ENCODE measurements around the gene ERC2.

The ERC2 gene

DNA sequence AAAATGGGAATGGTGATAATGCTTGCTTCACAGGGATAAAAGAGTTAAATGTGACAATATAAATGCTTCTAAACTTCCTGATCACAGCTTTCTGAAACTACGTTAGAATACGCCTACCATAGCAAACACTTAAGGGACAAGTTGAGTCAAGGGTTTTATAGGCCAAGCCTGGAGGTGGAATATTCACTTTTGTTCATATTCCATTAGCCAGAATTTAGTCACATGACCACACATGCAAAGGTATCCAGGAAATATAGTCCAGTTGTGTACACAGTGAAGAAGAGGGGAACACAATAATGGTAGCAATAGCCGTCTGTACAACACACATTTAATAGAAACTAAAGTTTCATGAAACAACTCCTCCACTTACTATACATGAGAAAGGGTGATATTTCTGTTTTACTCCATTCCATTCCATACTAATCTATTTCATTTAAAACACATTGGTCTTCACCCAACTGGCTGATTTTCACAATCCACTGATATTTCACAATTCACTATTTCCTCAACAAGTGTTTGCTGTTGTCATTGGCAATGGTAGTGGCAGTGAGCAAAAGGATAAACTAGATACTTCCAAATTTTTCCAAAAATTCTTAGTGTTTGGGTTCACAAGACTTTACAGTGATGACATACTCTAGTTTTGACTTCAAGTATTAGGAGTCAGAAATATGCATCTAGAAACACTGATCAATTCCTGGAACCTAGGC is 270.9 kb downstream of the ERC2 start:
- H3K27ac ChIP-seq (ENCODE audit: low read depth, low read length, severe bottlenecking): no peak overlapping the region
- H3K9me3 ChIP-seq (ENCODE audit: control insufficient read depth, low read length): no peaks in the 10 kb centered on the region
- no peaks in the 10 kb centered on the region for H3K4me1 ChIP-seq (ENCODE audit: control insufficient read depth, insufficient read depth, low read length, poor library complexity, severe bottlenecking)
- no peaks in the 10 kb centered on the region for H3K36me3 ChIP-seq (ENCODE audit: control insufficient read depth, insufficient read depth, low read length)
- H3K4me3 ChIP-seq (ENCODE audit: extremely low read depth, insufficient read depth, low read length, poor library complexity, severe bottlenecking): no peak overlapping the region
- WGBS, 2 experiments (ENCODE audit: insufficient coverage in 2 of 2): 100% methylated on average over 2 of the region's 3 CpGs; no CpG with 5 or more reads in 1 of the 2 experiments

DNA sequence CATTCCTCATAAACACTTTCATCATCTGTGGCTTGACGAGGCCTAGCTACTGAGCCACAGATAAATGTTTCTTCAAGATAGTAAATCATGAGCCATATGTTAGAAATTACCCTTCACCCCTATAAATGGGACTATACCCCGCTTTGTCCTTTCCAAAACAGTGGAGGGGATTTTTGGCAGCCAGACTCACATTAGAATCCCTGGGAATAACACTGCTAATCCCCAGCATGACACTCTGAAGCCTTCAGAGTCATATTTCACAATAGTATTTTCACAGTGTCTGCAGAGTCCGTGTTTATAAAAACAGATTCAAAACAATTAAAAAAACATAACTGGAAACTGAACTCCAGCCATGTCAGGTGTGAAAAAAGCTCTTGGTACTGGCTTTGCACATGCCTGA is 271.6 kb downstream of the ERC2 start:
- no peaks in the 10 kb centered on the region for H3K9me3 ChIP-seq (ENCODE audit: control insufficient read depth, low read length)
- 61 to 100% methylated on average over 2 to 3 of the region's 3 CpGs for WGBS, 2 experiments (ENCODE audit: insufficient coverage in 2 of 2)
- no peaks in the 10 kb centered on the region for H3K36me3 ChIP-seq (ENCODE audit: control insufficient read depth, insufficient read depth, low read length)
- no peaks in the 10 kb centered on the region for H3K4me1 ChIP-seq (ENCODE audit: control insufficient read depth, insufficient read depth, low read length, poor library complexity, severe bottlenecking)
- no peak overlapping the region for H3K27ac ChIP-seq (ENCODE audit: low read depth, low read length, severe bottlenecking)
- no peak overlapping the region for H3K4me3 ChIP-seq (ENCODE audit: extremely low read depth, insufficient read depth, low read length, poor library complexity, severe bottlenecking)

DNA sequence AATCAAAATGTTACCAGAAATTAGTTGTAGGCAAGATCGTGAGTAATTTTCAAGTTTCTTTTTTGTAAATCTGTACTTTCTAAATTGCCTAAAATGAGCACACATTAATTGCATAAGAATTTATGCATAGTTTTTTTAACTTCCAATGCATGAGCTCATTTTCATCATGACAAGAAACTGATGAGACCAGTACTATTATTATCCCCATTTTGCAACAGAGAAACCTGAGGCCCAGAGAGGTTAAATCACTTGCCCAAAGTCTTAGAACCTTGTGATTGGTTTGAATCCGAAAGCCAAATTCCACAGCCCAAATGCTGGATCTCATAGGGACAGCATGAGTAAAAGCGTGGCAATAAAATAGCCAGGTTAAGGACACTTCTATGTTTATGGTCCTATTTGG is 274.7 kb downstream of the ERC2 start:
- no peak overlapping the region for H3K27ac ChIP-seq (ENCODE audit: low read depth, low read length, severe bottlenecking)
- no peaks in the 10 kb centered on the region for H3K36me3 ChIP-seq (ENCODE audit: control insufficient read depth, insufficient read depth, low read length)
- no peaks in the 10 kb centered on the region for H3K9me3 ChIP-seq (ENCODE audit: control insufficient read depth, low read length)
- 94 to 100% methylated on average over 2 of the region's 3 CpGs for WGBS, 2 experiments (ENCODE audit: insufficient coverage in 2 of 2)
- no peak overlapping the region for H3K4me3 ChIP-seq (ENCODE audit: extremely low read depth, insufficient read depth, low read length, poor library complexity, severe bottlenecking)
- H3K4me1 ChIP-seq (ENCODE audit: control insufficient read depth, insufficient read depth, low read length, poor library complexity, severe bottlenecking): no peaks in the 10 kb centered on the region

DNA sequence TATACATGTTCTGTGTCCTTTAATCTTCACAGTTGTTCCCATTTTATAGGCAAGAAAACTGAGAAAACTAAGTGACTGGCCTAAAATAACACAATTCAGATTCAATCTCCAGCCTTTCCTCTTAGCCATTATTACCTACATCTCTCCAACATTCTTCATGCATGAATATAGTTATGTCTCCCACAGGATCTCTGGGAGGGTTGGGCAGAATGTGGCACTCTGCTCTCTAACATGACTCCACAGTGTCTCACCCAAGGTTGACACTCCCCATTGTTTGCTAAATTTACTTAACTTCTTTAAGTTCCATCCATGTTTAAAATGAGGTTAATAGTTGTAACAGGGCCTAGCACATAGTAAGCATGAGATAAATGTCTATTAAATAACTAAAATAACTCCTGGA is 276.3 kb downstream of the ERC2 start:
- no peak overlapping the region for H3K27ac ChIP-seq (ENCODE audit: low read depth, low read length, severe bottlenecking)
- H3K4me3 ChIP-seq (ENCODE audit: extremely low read depth, insufficient read depth, low read length, poor library complexity, severe bottlenecking): no peak overlapping the region
- H3K4me1 ChIP-seq (ENCODE audit: control insufficient read depth, insufficient read depth, low read length, poor library complexity, severe bottlenecking): no peaks in the 10 kb centered on the region
- no peaks in the 10 kb centered on the region for H3K9me3 ChIP-seq (ENCODE audit: control insufficient read depth, low read length)
- H3K36me3 ChIP-seq (ENCODE audit: control insufficient read depth, insufficient read depth, low read length): no peaks in the 10 kb centered on the region

DNA sequence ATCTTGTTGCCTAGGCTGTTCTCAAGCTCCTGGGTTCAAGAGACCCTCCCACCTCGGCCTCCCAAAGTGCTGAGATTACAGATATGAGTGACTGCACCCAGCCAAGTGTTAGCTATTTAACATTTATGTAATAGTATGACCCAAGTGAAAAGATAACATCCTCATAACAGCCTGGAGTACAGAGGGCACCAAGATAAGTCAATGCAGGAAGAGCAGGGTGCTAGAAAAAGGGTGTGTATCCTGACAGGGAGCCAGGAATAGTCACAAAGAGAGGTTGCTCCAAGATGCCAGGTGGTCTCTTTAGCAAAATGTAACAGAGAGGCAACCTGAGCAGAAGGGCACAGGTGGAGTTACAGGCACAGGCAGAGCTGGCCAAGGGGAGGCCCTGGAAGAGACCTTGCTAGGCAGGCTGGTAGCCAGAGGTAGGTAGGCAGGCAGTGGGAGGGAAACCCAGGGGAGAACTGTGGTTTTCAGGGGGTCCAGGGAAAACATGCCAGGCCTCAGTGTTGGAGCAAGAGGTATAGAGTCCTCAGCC is 277.4 kb downstream of the ERC2 start:
- no peaks in the 10 kb centered on the region for H3K9me3 ChIP-seq (ENCODE audit: control insufficient read depth, low read length)
- no CpG with 5 or more reads among the region's 1 CpG for WGBS, 2 experiments (ENCODE audit: insufficient coverage in 2 of 2)
- H3K4me3 ChIP-seq (ENCODE audit: extremely low read depth, insufficient read depth, low read length, poor library complexity, severe bottlenecking): no peak overlapping the region
- H3K4me1 ChIP-seq (ENCODE audit: control insufficient read depth, insufficient read depth, low read length, poor library complexity, severe bottlenecking): no peaks in the 10 kb centered on the region
- H3K27ac ChIP-seq (ENCODE audit: low read depth, low read length, severe bottlenecking): no peak overlapping the region
- no peaks in the 10 kb centered on the region for H3K36me3 ChIP-seq (ENCODE audit: control insufficient read depth, insufficient read depth, low read length)

DNA sequence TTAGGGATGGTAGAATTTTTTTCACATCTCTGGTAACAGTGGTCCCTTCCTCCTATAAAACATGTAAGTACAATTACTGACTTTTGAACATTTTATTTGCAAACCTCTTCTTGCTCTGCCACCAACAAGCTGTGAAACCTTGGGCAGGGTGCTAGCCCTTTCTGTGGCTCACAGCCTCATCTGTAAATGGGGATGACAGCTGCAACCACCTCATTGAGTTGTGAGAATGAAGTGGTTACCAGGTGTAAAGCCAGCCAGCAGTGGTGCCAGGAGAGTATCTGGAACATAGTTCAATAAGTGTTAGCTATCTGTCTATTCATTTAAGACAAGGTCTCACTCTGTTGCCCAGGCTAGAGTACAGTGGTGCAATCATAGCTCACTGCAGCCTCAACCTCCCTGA is 278.1 kb downstream of the ERC2 start:
- Histone ChIP-seq H3K27ac (ENCODE audit: low read depth, low read length, severe bottlenecking) (no peak overlapping the region), H3K4me1 (ENCODE audit: control insufficient read depth, insufficient read depth, low read length, poor library complexity, severe bottlenecking) (no peaks in the 10 kb centered on the region), H3K9me3 (ENCODE audit: control insufficient read depth, low read length) (no peaks in the 10 kb centered on the region), H3K4me3 (ENCODE audit: extremely low read depth, insufficient read depth, low read length, poor library complexity, severe bottlenecking) (no peak overlapping the region), H3K36me3 (ENCODE audit: control insufficient read depth, insufficient read depth, low read length) (no peaks in the 10 kb centered on the region)

DNA sequence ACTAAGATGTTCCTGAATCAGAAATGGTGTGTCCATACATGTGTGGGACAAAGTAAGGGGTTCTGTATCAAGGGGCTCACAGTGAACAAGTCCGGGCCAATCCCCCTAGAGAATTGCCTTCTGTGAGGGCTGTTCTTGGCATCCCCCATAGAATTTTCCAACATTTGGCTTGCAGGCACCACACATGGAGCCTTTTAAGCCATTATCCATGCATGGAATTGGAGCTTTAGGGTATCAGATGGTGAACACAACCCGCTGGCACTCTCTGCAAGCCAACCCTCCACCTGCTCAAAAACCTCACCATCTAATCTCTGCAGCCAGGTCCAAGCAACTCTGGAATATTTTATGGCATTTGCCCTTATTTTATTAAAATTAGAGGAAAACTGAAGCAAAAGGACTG is 278.7 kb downstream of the ERC2 start:
- Histone ChIP-seq H3K9me3 (ENCODE audit: control insufficient read depth, low read length) (no peaks in the 10 kb centered on the region), H3K4me3 (ENCODE audit: extremely low read depth, insufficient read depth, low read length, poor library complexity, severe bottlenecking) (no peak overlapping the region), H3K27ac (ENCODE audit: low read depth, low read length, severe bottlenecking) (no peak overlapping the region), H3K4me1 (ENCODE audit: control insufficient read depth, insufficient read depth, low read length, poor library complexity, severe bottlenecking) (no peaks in the 10 kb centered on the region), H3K36me3 (ENCODE audit: control insufficient read depth, insufficient read depth, low read length) (no peaks in the 10 kb centered on the region)
- no CpG with 5 or more reads among the region's 2 CpGs for WGBS, 2 experiments (ENCODE audit: insufficient coverage in 2 of 2)

DNA sequence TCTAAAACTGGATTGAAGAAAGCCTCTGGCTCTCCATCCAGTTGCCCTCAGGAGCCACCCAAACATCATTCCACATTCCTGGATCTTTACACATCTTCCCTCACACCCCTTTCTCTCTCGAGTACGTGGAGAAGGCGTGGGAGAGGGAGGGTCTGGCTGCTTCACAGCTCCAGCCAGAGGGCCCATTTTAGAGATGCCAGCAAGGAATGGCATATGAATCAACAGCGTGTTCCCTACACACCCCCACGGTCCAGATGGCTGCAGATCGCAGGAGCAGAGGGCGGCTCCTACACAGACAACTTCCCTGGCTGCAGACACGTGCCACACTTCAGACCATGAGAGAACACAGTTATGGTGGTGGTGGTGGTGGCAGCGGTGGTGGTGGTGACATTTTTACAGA is 280.1 kb downstream of the ERC2 start:
- 80 to 97% methylated on average over 1 to 5 of the region's 9 CpGs for WGBS, 2 experiments (ENCODE audit: insufficient coverage in 2 of 2)
- no peaks in the 10 kb centered on the region for H3K36me3 ChIP-seq (ENCODE audit: control insufficient read depth, insufficient read depth, low read length)
- H3K9me3 ChIP-seq (ENCODE audit: control insufficient read depth, low read length): no peaks in the 10 kb centered on the region
- H3K4me1 ChIP-seq (ENCODE audit: control insufficient read depth, insufficient read depth, low read length, poor library complexity, severe bottlenecking): no peaks in the 10 kb centered on the region
- no peak overlapping the region for H3K4me3 ChIP-seq (ENCODE audit: extremely low read depth, insufficient read depth, low read length, poor library complexity, severe bottlenecking)
- H3K27ac ChIP-seq (ENCODE audit: low read depth, low read length, severe bottlenecking): no peak overlapping the region

DNA sequence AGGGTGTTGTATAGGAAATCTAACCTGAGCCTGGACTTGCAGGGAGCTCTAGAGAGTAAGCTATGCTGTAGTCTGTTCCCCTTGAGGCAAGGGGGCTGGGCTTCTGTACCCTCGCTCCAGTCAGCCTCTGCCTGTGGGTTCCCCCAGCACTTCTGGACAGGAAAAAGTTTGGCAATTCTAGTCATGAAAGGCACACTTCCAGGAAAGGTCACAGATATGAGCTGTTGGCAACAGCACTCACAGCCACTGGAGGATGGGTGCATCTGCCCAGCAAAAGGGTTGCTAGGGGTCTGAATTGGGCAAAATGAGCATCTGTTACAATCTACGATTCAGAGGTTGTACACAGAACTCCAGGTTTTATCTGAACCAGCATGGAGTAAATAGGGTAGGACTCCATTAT is 281.2 kb downstream of the ERC2 start:
- no peaks in the 10 kb centered on the region for H3K36me3 ChIP-seq (ENCODE audit: control insufficient read depth, insufficient read depth, low read length)
- H3K27ac ChIP-seq (ENCODE audit: low read depth, low read length, severe bottlenecking): no peak overlapping the region
- no peaks in the 10 kb centered on the region for H3K9me3 ChIP-seq (ENCODE audit: control insufficient read depth, low read length)
- H3K4me3 ChIP-seq (ENCODE audit: extremely low read depth, insufficient read depth, low read length, poor library complexity, severe bottlenecking): no peak overlapping the region
- no peaks in the 10 kb centered on the region for H3K4me1 ChIP-seq (ENCODE audit: control insufficient read depth, insufficient read depth, low read length, poor library complexity, severe bottlenecking)
- 94 to 100% methylated on average over 2 of the region's 2 CpGs for WGBS, 2 experiments (ENCODE audit: insufficient coverage in 2 of 2)

DNA sequence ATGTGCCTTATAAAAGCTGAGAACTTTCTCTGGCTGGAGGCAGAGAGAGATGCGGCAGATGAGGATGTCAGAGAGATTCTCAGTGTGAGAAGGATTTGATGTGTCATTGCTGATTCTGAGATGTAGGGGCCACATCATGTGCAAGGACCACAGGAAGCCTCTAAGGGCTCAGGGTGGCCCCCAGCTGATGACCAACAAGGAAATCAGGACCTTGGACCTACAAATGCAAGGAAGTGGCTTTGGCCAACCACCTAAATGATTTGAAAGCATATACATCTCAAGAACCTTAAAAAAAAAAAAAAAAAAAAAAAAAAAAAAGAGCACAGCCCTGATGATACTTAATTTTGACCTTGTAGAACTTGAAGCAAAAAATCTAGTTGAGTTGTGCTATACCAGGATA is 282.4 kb downstream of the ERC2 start:
- Histone ChIP-seq H3K9me3 (ENCODE audit: control insufficient read depth, low read length) (no peaks in the 10 kb centered on the region), H3K4me3 (ENCODE audit: extremely low read depth, insufficient read depth, low read length, poor library complexity, severe bottlenecking) (no peak overlapping the region), H3K36me3 (ENCODE audit: control insufficient read depth, insufficient read depth, low read length) (no peaks in the 10 kb centered on the region), H3K4me1 (ENCODE audit: control insufficient read depth, insufficient read depth, low read length, poor library complexity, severe bottlenecking) (no peaks in the 10 kb centered on the region), H3K27ac (ENCODE audit: low read depth, low read length, severe bottlenecking) (no peak overlapping the region)
- 100% methylated on average over 1 of the region's 1 CpG for whole genome bisulfite sequencing, 2 experiments (ENCODE audit: insufficient coverage in 2 of 2)

DNA sequence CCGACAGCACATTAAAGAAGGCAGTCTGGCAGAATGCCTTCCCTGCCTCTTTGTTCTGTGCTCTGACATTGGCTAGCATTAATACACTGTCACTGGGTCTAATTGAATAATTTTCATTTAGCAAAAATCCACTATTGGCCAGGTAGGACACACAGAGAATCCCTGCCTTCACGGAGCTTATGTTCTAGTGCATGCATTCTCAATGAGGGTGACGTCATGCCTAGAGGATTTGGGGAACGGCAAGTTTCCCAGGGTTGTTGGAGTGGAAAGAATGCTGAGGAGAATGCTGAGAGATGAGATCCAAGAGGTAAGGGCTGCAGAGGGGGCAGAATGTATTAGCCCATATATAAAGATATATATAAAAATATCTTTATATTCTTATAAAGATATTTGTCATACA is 284.7 kb downstream of the ERC2 start:
- Histone ChIP-seq H3K27ac (ENCODE audit: low read depth, low read length, severe bottlenecking) (no peak overlapping the region), H3K4me3 (ENCODE audit: extremely low read depth, insufficient read depth, low read length, poor library complexity, severe bottlenecking) (no peak overlapping the region), H3K9me3 (ENCODE audit: control insufficient read depth, low read length) (no peaks in the 10 kb centered on the region), H3K4me1 (ENCODE audit: control insufficient read depth, insufficient read depth, low read length, poor library complexity, severe bottlenecking) (no peaks in the 10 kb centered on the region), H3K36me3 (ENCODE audit: control insufficient read depth, insufficient read depth, low read length) (no peaks in the 10 kb centered on the region)
- 63 to 73% methylated on average over 3 to 4 of the region's 4 CpGs for WGBS, 2 experiments (ENCODE audit: insufficient coverage in 2 of 2)
